Measurements from ENCODE around the gene RASL10B. TPM values are rescaled to one million over a fixed set of nuclear protein-coding genes. Genes with fewer than 3 reads are reported as not detected.

RASL10B gene
- total and polyA plus RNA-seq, 7 donors: 3.4 to 10.7 (median 6.8) TPM

DNA sequence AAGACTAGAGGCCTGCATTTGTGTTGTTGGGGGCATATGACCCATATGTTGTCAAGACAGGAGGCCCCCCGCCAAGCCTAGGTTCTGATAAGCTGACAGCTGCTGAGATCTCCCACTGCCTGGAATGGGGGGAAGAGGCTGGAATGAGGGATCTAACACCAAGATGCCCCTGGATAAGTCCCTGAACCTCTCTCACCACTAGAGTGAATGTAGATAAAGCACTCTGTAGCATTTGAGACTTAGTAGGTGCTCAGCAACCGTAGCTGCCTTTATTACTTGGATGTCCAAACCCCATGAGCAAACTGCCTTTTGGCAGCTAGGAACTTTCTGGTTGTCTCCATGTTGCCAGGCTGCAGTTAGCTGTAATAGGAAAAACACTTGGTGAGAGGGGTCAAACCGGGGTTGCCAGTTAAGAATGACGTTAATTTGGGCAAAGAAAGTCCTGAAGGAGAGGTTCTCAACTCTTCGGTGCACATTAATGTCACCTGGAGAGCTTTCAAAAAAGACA is 4.4 kb upstream of the RASL10B start:
- Histone ChIP-seq H3K27ac (no peak overlapping the region), H3K4me1 (peaks cover 13% of the 10 kb centered on the region), H3K36me3 (ENCODE audit: insufficient read depth in 1 of 2, low read depth in 1 of 2) (peaks cover 7 to 34% of the 10 kb centered on the region in 2 donors), H3K4me3 (no peak overlapping the region), H3K9me3 (no peaks in the 10 kb centered on the region), H3K27me3 (ENCODE audit: insufficient read depth in 3 of 3, low read length in 2 of 3) (no peaks in the 10 kb centered on the region)
- TF ChIP-seq, protein P1, sequence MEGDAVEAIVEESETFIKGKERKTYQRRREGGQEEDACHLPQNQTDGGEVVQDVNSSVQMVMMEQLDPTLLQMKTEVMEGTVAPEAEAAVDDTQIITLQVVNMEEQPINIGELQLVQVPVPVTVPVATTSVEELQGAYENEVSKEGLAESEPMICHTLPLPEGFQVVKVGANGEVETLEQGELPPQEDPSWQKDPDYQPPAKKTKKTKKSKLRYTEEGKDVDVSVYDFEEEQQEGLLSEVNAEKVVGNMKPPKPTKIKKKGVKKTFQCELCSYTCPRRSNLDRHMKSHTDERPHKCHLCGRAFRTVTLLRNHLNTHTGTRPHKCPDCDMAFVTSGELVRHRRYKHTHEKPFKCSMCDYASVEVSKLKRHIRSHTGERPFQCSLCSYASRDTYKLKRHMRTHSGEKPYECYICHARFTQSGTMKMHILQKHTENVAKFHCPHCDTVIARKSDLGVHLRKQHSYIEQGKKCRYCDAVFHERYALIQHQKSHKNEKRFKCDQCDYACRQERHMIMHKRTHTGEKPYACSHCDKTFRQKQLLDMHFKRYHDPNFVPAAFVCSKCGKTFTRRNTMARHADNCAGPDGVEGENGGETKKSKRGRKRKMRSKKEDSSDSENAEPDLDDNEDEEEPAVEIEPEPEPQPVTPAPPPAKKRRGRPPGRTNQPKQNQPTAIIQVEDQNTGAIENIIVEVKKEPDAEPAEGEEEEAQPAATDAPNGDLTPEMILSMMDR (IDR thresholded peaks at IDR 0.05): no peak
- intact Hi-C loops (cut with DNase I): no loop called here
- DNase-seq (no peak), ATAC-seq (no peak)
- WGBS, 3 donors: 65 to 74% (median 71%) methylated on average over 5 of the region's 5 CpGs

- 80 to 91% (median 88%) methylated on average over 5 of the region's 5 CpGs for WGBS, 3 donors
- peaks cover 7 to 31% of the 10 kb centered on the region in 2 donors for H3K36me3 ChIP-seq (ENCODE audit: insufficient read depth in 1 of 2, low read depth in 1 of 2)
- H3K4me1 ChIP-seq: peaks cover 13% of the 10 kb centered on the region
- intact Hi-C loops (cut with DNase I): no loop called here
- H3K27me3 ChIP-seq (ENCODE audit: insufficient read depth in 3 of 3, low read length in 2 of 3): no peaks in the 10 kb centered on the region
- H3K9me3 ChIP-seq: no peaks in the 10 kb centered on the region
- ATAC-seq: no peak
- no peak overlapping the region for H3K4me3 ChIP-seq
- DNase-seq: no peak
- TF ChIP-seq, protein P1 (IDR thresholded peaks at IDR 0.05): no peak
- H3K27ac ChIP-seq: no peak overlapping the region
These were observed 3.8 kb upstream of the RASL10B start for GRCh38 chr17:35727635-35728034.

DNA sequence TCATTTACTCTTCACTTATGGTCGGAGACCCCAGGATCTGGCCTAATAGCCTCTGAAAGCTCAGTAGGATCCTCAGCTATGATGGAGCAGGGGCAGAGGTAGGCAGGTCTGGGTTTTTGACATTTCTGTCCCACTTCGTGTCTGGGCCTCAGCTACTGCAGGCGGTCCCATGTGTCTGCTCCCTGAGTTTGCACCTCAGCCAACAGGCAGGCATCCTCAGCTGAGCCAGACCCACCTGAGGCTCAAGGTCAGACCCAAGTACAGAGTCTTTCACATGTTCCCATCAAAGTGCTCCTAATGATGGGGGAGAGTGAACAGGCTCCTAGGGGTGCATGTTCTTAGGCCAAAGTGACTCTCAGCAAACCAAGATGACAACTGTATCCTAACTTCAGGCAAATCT is 2.9 kb upstream of the RASL10B start:
- Histone ChIP-seq H3K27ac (no peak overlapping the region), H3K9me3 (no peaks in the 10 kb centered on the region), H3K36me3 (ENCODE audit: insufficient read depth in 1 of 2, low read depth in 1 of 2) (peaks cover 5 to 24% of the 10 kb centered on the region in 2 donors), H3K4me3 (no peak overlapping the region), H3K4me1 (peaks cover 13% of the 10 kb centered on the region), H3K27me3 (ENCODE audit: insufficient read depth in 3 of 3, low read length in 2 of 3) (no peaks in the 10 kb centered on the region)
- TF ChIP-seq, protein P1 (IDR thresholded peaks at IDR 0.05): no peak
- ATAC-seq (no peak), DNase-seq (no peak)
- intact Hi-C loops (cut with DNase I): no loop called here
- 87 to 90% (median 90%) methylated on average over 3 of the region's 3 CpGs for WGBS, 3 donors

- peaks cover 13% of the 10 kb centered on the region for H3K4me1 ChIP-seq
- H3K9me3 ChIP-seq: no peaks in the 10 kb centered on the region
- H3K27ac ChIP-seq: no peak overlapping the region
- no peaks in the 10 kb centered on the region for H3K27me3 ChIP-seq (ENCODE audit: insufficient read depth in 3 of 3, low read length in 2 of 3)
- DNase-seq (no peak), ATAC-seq (no peak)
- no peak overlapping the region for H3K4me3 ChIP-seq
- H3K36me3 ChIP-seq (ENCODE audit: insufficient read depth in 1 of 2, low read depth in 1 of 2): peaks cover 0 to 15% of the 10 kb centered on the region in 2 donors
- WGBS, 3 donors: 70 to 81% (median 74%) methylated on average over 4 of the region's 4 CpGs
- TF ChIP-seq, protein P1 (IDR thresholded peaks at IDR 0.05): no peak
- intact Hi-C loops (cut with DNase I): no loop called here
These were observed 2.0 kb upstream of the RASL10B start for GRCh38 chr17:35729405-35729833.

- 86 to 88% (median 88%) methylated on average over 10 of the region's 10 CpGs for WGBS, 3 donors
- Histone ChIP-seq H3K27ac (no peak overlapping the region), H3K36me3 (ENCODE audit: insufficient read depth in 1 of 2, low read depth in 1 of 2) (peaks cover 0 to 4% of the 10 kb centered on the region in 2 donors), H3K9me3 (no peaks in the 10 kb centered on the region), H3K27me3 (ENCODE audit: insufficient read depth in 3 of 3, low read length in 2 of 3) (no peaks in the 10 kb centered on the region), H3K4me3 (peak overlapping the region; percentile 68), H3K4me1 (peaks cover 13% of the 10 kb centered on the region)
- TF ChIP-seq, protein P1 (IDR thresholded peaks at IDR 0.05): no peak
- intact Hi-C loops (cut with DNase I): no loop called here
- ATAC-seq: no peak
- DNase-seq: no peak
These were observed 936 bp upstream of the RASL10B start for GRCh38 chr17:35730400-35731005.
